Muscle of arm (tissue), 12 donors: ENCODE results near the gene ERVW-1. TPM values are rescaled to one million over a fixed set of nuclear protein-coding genes. Genes with fewer than 3 reads are reported as not detected.
"Not testable (repeated sequence)": the region's sequence is repeated elsewhere in the genome, so short reads cannot be mapped to it uniquely, and the experiment has no call there.

ENCODE experiments used
- DNase-seq: peaks from one replicate; pipeline ENCODE4 v3.0.0-alpha.2; 2013
- polyA plus RNA-seq, 12 donors: library from polyadenylated mRNA; unstranded; fragments of 120-200 nt; gene quantifications; one replicate each; pipeline ENCODE4 v1.2.1, GENCODE V29; 2013; ENCODE audit not compliant: insufficient read length in 12 of 12

ERVW-1 gene
- polyA plus RNA-seq, 12 donors: 0.39 to 2.4 (median 1.4) TPM; not detected in 2

GRCh38 chr7:92475261-92475770 lies 2.4 kb downstream of the ERVW-1 start:
- DNase-seq: not testable (repeated sequence)

GRCh38 chr7:92473989-92474388 lies 3.8 kb downstream of the ERVW-1 start:
- not testable (repeated sequence) for DNase-seq

- not testable (repeated sequence) for DNase-seq
Measured at GRCh38 chr7:92468589-92468988, 9.2 kb downstream of the ERVW-1 start.

- DNase-seq: no peak
Measured at GRCh38 chr7:92466682-92467081, 11.1 kb downstream of the ERVW-1 start.

GRCh38 chr7:92464515-92464914 lies 13.2 kb downstream of the ERVW-1 start:
- DNase-seq: no peak

- no peak for DNase-seq
Measured at GRCh38 chr7:92462560-92462959, 15.2 kb downstream of the ERVW-1 start.

- DNase-seq: no peak
Measured at GRCh38 chr7:92461027-92462003, 16.4 kb downstream of the ERVW-1 start.

GRCh38 chr7:92460510-92460909 lies 17.2 kb downstream of the ERVW-1 start:
- no peak for DNase-seq

- no peak for DNase-seq
Measured at GRCh38 chr7:92460109-92460508, 17.6 kb downstream of the ERVW-1 start.

GRCh38 chr7:92456236-92456635 lies 21.5 kb downstream of the ERVW-1 start:
- DNase-seq: no peak

- DNase-seq: no peak
Measured at GRCh38 chr7:92451645-92452044, 26.1 kb downstream of the ERVW-1 start.

GRCh38 chr7:92448205-92448747 lies 29.5 kb downstream of the ERVW-1 start:
- DNase-seq: peak; percentile 45

- DNase-seq: peak; percentile 93
Measured at GRCh38 chr7:92447345-92448204, 30.2 kb downstream of the ERVW-1 start, which contains the start of gene GATAD1. GATAD1 (plus strand) TSS chr7:92447482; CDS start chr7:92447730, 248 bp downstream.

- DNase-seq: no peak
Measured at GRCh38 chr7:92446869-92447344, 30.8 kb downstream of the ERVW-1 start.

GRCh38 chr7:92442720-92443119 lies 35.0 kb downstream of the ERVW-1 start:
- DNase-seq: not testable (repeated sequence)

- no peak for DNase-seq
Measured at GRCh38 chr7:92437956-92438491, 39.7 kb downstream of the ERVW-1 start.

- no peak for DNase-seq
Measured at GRCh38 chr7:92436612-92437445, 40.9 kb downstream of the ERVW-1 start.

GRCh38 chr7:92435542-92435941 lies 42.2 kb downstream of the ERVW-1 start:
- no peak for DNase-seq

- no peak for DNase-seq
Measured at GRCh38 chr7:92433019-92433418, 44.7 kb downstream of the ERVW-1 start.

- DNase-seq: no peak
Measured at GRCh38 chr7:92432299-92432946, 45.3 kb downstream of the ERVW-1 start.
